Hepatocyte (in vitro differentiated cells): ENCODE measurements around the gene TSEN2. TPM values are rescaled to one million over a fixed set of nuclear protein-coding genes. Genes with fewer than 3 reads are reported as not detected.

Source experiments
- DNase-seq: peaks from one replicate; pipeline ENCODE4 v3.0.0-alpha.2; 2016; ENCODE audit warnings: low spot score
- H2AFZ ChIP-seq: fragments of 200-600 bp; sonication (generic); 2 replicates; pipeline ENCODE4 v1.6.0; 2016; ENCODE audit warnings: antibody characterized with exemption, mild to moderate bottlenecking
- H3K27ac ChIP-seq: fragments of 200-600 bp; sonication (generic); 2 replicates; pipeline ENCODE4 v1.5.1; 2016; ENCODE audit warnings: mild to moderate bottlenecking
- H3K27me3 ChIP-seq: fragments of 200-600 bp; sonication (generic); 2 replicates; pipeline ENCODE4 v1.6.1; 2016
- H3K36me3 ChIP-seq: fragments of 200-600 bp; sonication (generic); replicated peaks from 2 replicates; pipeline ENCODE4 v1.5.1; 2016; ENCODE audit warnings: low read depth; ENCODE audit not compliant: insufficient read depth
- H3K4me1 ChIP-seq: fragments of 200-600 bp; sonication (generic); 2 replicates; pipeline ENCODE4 v1.5.1; 2016; ENCODE audit warnings: mild to moderate bottlenecking, moderate library complexity; ENCODE audit not compliant: insufficient read depth
- H3K4me2 ChIP-seq: fragments of 200-600 bp; sonication (generic); 2 replicates; pipeline ENCODE4 v1.6.0; 2016
- H3K4me3 ChIP-seq: fragments of 200-600 bp; sonication (generic); 2 replicates; pipeline ENCODE4 v1.5.1; 2016; ENCODE audit warnings: mild to moderate bottlenecking
- H3K79me2 ChIP-seq: fragments of 200-600 bp; sonication (generic); 2 replicates; pipeline ENCODE4 v1.6.0; 2017; ENCODE audit warnings: mild to moderate bottlenecking
- H3K9me2 ChIP-seq: fragments of 200-600 bp; sonication (generic); replicated peaks from 2 replicates; pipeline ENCODE4 v1.6.0; 2017; ENCODE audit warnings: mild to moderate bottlenecking; ENCODE audit not compliant: insufficient read depth
- H3K9me3 ChIP-seq: fragments of 200-600 bp; sonication (generic); 2 replicates; pipeline ENCODE4 v1.5.1; 2016; ENCODE audit warnings: low read depth, mild to moderate bottlenecking
- H4K20me1 ChIP-seq: fragments of 200-600 bp; sonication (generic); 2 replicates; pipeline ENCODE4 v1.6.0; 2016; ENCODE audit warnings: mild to moderate bottlenecking; ENCODE audit not compliant: insufficient read depth, poor library complexity, severe bottlenecking
- EZH2 ChIP-seq: fragments of 200-600 bp; sonication (generic); IDR thresholded peaks from 2 replicates; pipeline ENCODE4 v1.6.1; 2016; ENCODE audit warnings: antibody characterized with exemption, mild to moderate bottlenecking, borderline replicate concordance
- EZH2phosphoT487 ChIP-seq: fragments of 200-600 bp; sonication (generic); IDR thresholded peaks from one replicate; pipeline ENCODE4 v1.6.1; 2018; ENCODE audit warnings: antibody characterized with exemption, mild to moderate bottlenecking, low read depth, moderate library complexity; ENCODE audit not compliant: unreplicated experiment, severe bottlenecking
- WGBS: methylation state at CpG from one replicate; pipeline ENCODE4 v1.1.6; 2016; ENCODE audit warnings: low lambda C conversion rate; ENCODE audit errors: missing lambda C conversion rate; 5-methylcytosine and 5-hydroxymethylcytosine counted together
- polyA plus RNA-seq: library from polyadenylated mRNA; unstranded; fragments of >200 nt; fragmentation: Nextera tagmentation; extraction: Ambion mirVana; gene quantifications from 2 replicates; pipeline ENCODE4 v1.2.1, GENCODE V29; 2016
- total RNA-seq: library from RNA; depleted of rRNA; stranded (reverse); fragments of >200 nt; gene quantifications from 2 replicates; pipeline ENCODE4 v1.2.3, GENCODE V29; 2014
- TF ChIP-seq, protein P1 (sequence below): fragments of 200-600 bp; sonication (generic); IDR thresholded peaks from 2 replicates; pipeline ENCODE4 v1.5.1; 2016; ENCODE audit warnings: antibody characterized with exemption, mild to moderate bottlenecking; ENCODE audit not compliant: poor library complexity

Gene TSEN2
- total and polyA plus RNA-seq, 2 experiments from 2014 or later = 9.6 to 17.8 TPM

DNA sequence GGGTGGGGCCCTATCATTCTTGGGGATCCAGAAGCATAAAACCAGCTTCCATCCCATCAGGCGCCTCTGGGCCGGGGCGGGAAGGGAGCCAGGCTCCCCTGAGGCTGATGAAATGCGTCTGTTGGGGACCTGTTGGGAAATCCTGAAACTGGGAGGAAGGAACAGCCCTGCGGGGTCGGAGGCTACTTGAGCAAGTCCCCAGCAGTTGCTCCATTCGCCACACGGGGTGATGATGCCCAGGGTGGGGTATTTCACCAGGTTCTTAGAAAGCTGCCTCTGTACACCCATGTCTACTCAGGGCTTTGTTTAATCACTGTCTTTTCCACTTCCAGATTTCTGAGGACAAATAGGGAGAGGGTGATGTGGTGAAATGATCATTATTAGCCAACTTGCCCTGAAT lies 25.4 kb upstream of the TSEN2 start:
- no peaks in the 10 kb centered on the region for H3K9me3 ChIP-seq
- no peaks in the 10 kb centered on the region for H3K9me2 ChIP-seq
- H3K4me1 ChIP-seq = peaks cover 5% of the 10 kb centered on the region
- no peaks in the 10 kb centered on the region for H4K20me1 ChIP-seq
- TF ChIP-seq, protein P1, sequence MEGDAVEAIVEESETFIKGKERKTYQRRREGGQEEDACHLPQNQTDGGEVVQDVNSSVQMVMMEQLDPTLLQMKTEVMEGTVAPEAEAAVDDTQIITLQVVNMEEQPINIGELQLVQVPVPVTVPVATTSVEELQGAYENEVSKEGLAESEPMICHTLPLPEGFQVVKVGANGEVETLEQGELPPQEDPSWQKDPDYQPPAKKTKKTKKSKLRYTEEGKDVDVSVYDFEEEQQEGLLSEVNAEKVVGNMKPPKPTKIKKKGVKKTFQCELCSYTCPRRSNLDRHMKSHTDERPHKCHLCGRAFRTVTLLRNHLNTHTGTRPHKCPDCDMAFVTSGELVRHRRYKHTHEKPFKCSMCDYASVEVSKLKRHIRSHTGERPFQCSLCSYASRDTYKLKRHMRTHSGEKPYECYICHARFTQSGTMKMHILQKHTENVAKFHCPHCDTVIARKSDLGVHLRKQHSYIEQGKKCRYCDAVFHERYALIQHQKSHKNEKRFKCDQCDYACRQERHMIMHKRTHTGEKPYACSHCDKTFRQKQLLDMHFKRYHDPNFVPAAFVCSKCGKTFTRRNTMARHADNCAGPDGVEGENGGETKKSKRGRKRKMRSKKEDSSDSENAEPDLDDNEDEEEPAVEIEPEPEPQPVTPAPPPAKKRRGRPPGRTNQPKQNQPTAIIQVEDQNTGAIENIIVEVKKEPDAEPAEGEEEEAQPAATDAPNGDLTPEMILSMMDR = no peak
- no peak for TF ChIP-seq EZH2phosphoT487
- TF ChIP-seq EZH2 = no peak
- WGBS = 75% methylated on average over 8 of the region's 8 CpGs
- DNase-seq = no peak
- no peak overlapping the region for H3K4me2 ChIP-seq
- no peaks in the 10 kb centered on the region for H3K79me2 ChIP-seq
- H3K27me3 ChIP-seq = no peaks in the 10 kb centered on the region
- H3K36me3 ChIP-seq = no peaks in the 10 kb centered on the region
- H2AFZ ChIP-seq = no peak overlapping the region
- no peak overlapping the region for H3K27ac ChIP-seq
- no peak overlapping the region for H3K4me3 ChIP-seq

DNA sequence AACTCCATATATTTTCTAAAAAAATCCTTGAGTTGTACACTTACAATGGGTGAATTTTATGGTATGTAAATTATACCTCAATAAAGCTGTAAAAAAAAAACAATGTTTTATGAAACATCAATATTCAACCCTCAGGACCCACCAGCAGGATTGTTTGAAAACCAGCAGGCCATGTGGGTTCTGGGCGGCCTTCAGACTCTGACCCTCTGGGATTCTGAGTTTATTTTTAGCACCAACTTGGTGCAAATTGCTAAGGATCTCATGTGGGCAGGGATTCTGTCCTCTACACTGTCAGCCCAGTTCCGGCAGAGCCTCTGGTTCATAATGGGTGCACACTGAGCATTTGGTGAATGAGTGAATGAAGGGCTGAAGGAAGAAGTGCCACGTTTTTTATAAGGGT lies 24.2 kb upstream of the TSEN2 start:
- H3K9me3 ChIP-seq = no peaks in the 10 kb centered on the region
- peaks cover 5% of the 10 kb centered on the region for H3K4me1 ChIP-seq
- WGBS = 86% methylated on average over 3 of the region's 3 CpGs
- DNase-seq = no peak
- H3K79me2 ChIP-seq = no peaks in the 10 kb centered on the region
- no peaks in the 10 kb centered on the region for H3K36me3 ChIP-seq
- H3K4me2 ChIP-seq = no peak overlapping the region
- no peak overlapping the region for H3K4me3 ChIP-seq
- H3K9me2 ChIP-seq = no peaks in the 10 kb centered on the region
- H3K27ac ChIP-seq = no peak overlapping the region
- no peaks in the 10 kb centered on the region for H4K20me1 ChIP-seq
- H3K27me3 ChIP-seq = no peaks in the 10 kb centered on the region
- TF ChIP-seq EZH2 = no peak
- TF ChIP-seq EZH2phosphoT487 = no peak
- TF ChIP-seq, protein P1 = no peak
- no peak overlapping the region for H2AFZ ChIP-seq

DNA sequence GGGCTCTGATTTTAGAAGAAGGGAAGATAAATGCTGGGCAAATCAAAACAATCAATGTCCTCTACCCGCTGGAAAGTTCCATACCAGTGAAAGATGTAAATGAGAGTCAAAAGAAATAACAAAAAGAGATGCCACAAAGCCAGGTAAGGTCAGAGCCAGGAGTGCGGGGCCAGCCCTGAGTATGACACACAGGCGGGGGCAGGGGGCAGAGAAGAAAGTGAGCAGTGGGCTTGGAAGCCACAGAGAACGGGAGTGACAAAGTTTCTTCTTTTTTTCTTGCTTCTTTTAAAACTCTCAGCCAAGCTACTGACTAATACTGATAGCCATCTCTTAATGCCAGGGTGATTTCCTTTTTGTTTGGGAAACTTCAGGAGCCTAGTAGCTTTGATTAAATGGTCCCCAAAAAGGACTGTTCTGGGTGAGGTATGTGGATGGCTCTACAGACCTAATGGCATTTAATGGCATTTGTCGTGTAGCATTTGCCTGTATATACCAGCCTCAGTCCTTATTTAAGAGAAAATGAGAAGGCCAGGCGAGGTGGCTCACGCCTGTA lies 23.1 kb upstream of the TSEN2 start:
- 86% methylated on average over 7 of the region's 7 CpGs for WGBS
- H3K4me2 ChIP-seq = no peak overlapping the region
- H3K27ac ChIP-seq = peak overlapping the region; percentile 86
- TF ChIP-seq EZH2 (no peak), EZH2phosphoT487 (no peak)
- TF ChIP-seq, protein P1 = no peak
- H4K20me1 ChIP-seq = no peaks in the 10 kb centered on the region
- H3K79me2 ChIP-seq = no peaks in the 10 kb centered on the region
- H3K9me3 ChIP-seq = no peaks in the 10 kb centered on the region
- H3K4me1 ChIP-seq = peaks cover 5% of the 10 kb centered on the region
- DNase-seq = no peak
- H3K4me3 ChIP-seq = no peak overlapping the region
- no peak overlapping the region for H2AFZ ChIP-seq
- H3K36me3 ChIP-seq = no peaks in the 10 kb centered on the region
- no peaks in the 10 kb centered on the region for H3K9me2 ChIP-seq
- H3K27me3 ChIP-seq = no peaks in the 10 kb centered on the region
